Stomach (tissue), 9 donors: Measurements from ENCODE around the gene MYO16. TPM values are rescaled to one million over a fixed set of nuclear protein-coding genes. Genes with fewer than 3 reads are reported as not detected.

ENCODE experiments used
- DNase-seq, 2 donors: peaks; one replicate each; pipeline versions ENCODE4 v3.0.0 to v3.0.0-alpha.2; 2013 to 2019
- H3K27ac ChIP-seq, 5 donors: fragments of 200-600 bp in 4 of 5; sonication (generic) in 4 of 5; one replicate each; pipeline ENCODE4 v1.5.1; 2013 to 2019; ENCODE audit warnings: mild to moderate bottlenecking in 1 of 5, moderate library complexity in 1 of 5
- H3K27me3 ChIP-seq, 3 donors: fragments of 200-600 bp; sonication (generic); one replicate each; pipeline ENCODE4 v1.5.1; 2017 to 2019; ENCODE audit warnings: mixed run types in 1 of 3
- H3K36me3 ChIP-seq, 4 donors: fragments of 200-600 bp; sonication (generic); 1 replicate in 3 of 4; 2 replicates in 1 of 4; pipeline ENCODE4 v1.5.1; 2016 to 2019
- H3K4me1 ChIP-seq, 4 donors: fragments of 200-600 bp; sonication (generic); one replicate each; pipeline ENCODE4 v1.5.1; 2016 to 2019
- H3K4me3 ChIP-seq, 4 donors: fragments of 200-600 bp; sonication (generic) in 3 of 4; one replicate each; pipeline ENCODE4 v1.5.1; 2016 to 2019; ENCODE audit warnings: mild to moderate bottlenecking in 1 of 4
- H3K9me3 ChIP-seq, 4 donors: fragments of 200-600 bp; sonication (generic); one replicate each; pipeline ENCODE4 v1.5.1; 2016 to 2019
- EP300 ChIP-seq: sonication (generic); formaldehyde crosslinking; IDR thresholded peaks from one replicate; pipeline ENCODE4 v1.6.1; 2017; ENCODE audit warnings: antibody characterized with exemption
- POLR2A ChIP-seq, 4 donors: fragments of 450-650 bp; IDR thresholded peaks; one replicate each; pipeline ENCODE4 v1.6.1; 2016; ENCODE audit warnings: antibody characterized with exemption in 4 of 4, control low read depth in 2 of 4, mild to moderate bottlenecking in 1 of 4, moderate library complexity in 1 of 4
- POLR2AphosphoS5 ChIP-seq, 3 donors: sonication (generic); formaldehyde crosslinking; IDR thresholded peaks; one replicate each; pipeline ENCODE4 v1.6.1; 2016; ENCODE audit warnings: antibody characterized with exemption in 3 of 3
- WGBS, 5 donors: extraction: QIAGEN DNeasy Blood & Tissue Kit in 3 of 5; methylation state at CpG; one replicate each; pipeline versions ENCODE4 v1.1.5 to v1.1.7; 2013 to 2018; 5-methylcytosine and 5-hydroxymethylcytosine counted together
- intact Hi-C: fragments of 100-400 bp; cut with DNase I; formaldehyde crosslinking; loops from one replicate; pipeline ENCODE4 v1.15.1; 2023; ENCODE audit warnings: low total_unique reads
- polyA plus RNA-seq, 3 donors: library from polyadenylated mRNA; stranded (reverse); fragments of 200-250 nt; gene quantifications; one replicate each; pipeline ENCODE4 v1.2.3, GENCODE V29; 2013
- total RNA-seq, 5 donors: library from RNA; depleted of rRNA; stranded (reverse); fragments of >200 nt; gene quantifications; one replicate each; pipeline versions ENCODE4 v1.1.0 to v1.2.3, GENCODE V29; 2014 to 2016
- TF ChIP-seq, protein P1 (sequence below), 7 experiments: fragments of 450-650 bp in 4 of 7; fragments of 200-600 bp in 3 of 7; sonication (generic) in 3 of 7; IDR thresholded peaks; one replicate each; pipeline ENCODE4 v1.5.1; 2016 to 2019; ENCODE audit warnings: antibody characterized with exemption in 7 of 7, control low read depth in 2 of 7, mild to moderate bottlenecking in 1 of 7
- donor health status: healthy with polysubstance abuse.
- donor health status: Bipolar disorder and iron deficiency.
- donor health status: healthy.

The MYO16 gene
- total and polyA plus RNA-seq, 8 donors, result under 0.01 to 1.8 (median 0.15) TPM; not detected in 3

DNA sequence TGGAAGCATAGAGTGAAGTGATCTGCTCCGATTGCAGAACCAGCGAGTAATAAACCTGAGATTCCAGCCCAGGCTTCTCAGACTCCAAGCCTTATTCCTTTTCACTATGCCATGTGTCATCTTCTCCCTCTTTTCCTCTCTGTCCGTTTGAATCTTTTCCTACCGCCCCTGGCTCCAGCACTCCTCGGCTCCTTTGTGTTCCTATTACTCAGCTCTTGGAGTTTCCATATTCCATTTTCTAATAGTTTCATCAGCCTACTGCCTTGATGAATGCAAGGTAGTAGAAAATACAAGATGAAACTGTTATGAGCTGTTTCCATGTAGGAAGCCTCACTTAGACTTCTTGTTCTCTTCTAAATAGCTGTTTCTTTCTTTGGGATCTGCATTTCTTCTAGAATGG, 138.6 kb downstream of the MYO16 start:
- TF ChIP-seq POLR2AphosphoS5 (IDR thresholded peaks at IDR 0.05) (no peak), POLR2A (IDR thresholded peaks at IDR 0.05) (no peak), EP300 (no peak)
- TF ChIP-seq, protein P1, sequence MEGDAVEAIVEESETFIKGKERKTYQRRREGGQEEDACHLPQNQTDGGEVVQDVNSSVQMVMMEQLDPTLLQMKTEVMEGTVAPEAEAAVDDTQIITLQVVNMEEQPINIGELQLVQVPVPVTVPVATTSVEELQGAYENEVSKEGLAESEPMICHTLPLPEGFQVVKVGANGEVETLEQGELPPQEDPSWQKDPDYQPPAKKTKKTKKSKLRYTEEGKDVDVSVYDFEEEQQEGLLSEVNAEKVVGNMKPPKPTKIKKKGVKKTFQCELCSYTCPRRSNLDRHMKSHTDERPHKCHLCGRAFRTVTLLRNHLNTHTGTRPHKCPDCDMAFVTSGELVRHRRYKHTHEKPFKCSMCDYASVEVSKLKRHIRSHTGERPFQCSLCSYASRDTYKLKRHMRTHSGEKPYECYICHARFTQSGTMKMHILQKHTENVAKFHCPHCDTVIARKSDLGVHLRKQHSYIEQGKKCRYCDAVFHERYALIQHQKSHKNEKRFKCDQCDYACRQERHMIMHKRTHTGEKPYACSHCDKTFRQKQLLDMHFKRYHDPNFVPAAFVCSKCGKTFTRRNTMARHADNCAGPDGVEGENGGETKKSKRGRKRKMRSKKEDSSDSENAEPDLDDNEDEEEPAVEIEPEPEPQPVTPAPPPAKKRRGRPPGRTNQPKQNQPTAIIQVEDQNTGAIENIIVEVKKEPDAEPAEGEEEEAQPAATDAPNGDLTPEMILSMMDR (IDR thresholded peaks at IDR 0.05), result no peak
- H3K9me3 ChIP-seq, result no peaks in the 10 kb centered on the region
- H3K27ac ChIP-seq, result no peak overlapping the region
- H3K4me1 ChIP-seq, result no peaks in the 10 kb centered on the region
- no peaks in the 10 kb centered on the region for H3K27me3 ChIP-seq
- no peak overlapping the region for H3K4me3 ChIP-seq
- 69 to 90% (median 81%) methylated on average over 5 of the region's 5 CpGs for WGBS, 5 donors
- intact Hi-C loops, result no loop called here
- H3K36me3 ChIP-seq, result no peaks in the 10 kb centered on the region
- DNase-seq, result no peak

GRCh38 chr13:108769213-108770070, 140.0 kb downstream of the MYO16 start:
- H3K27ac ChIP-seq, result no peak overlapping the region
- no peaks in the 10 kb centered on the region for H3K4me1 ChIP-seq
- no peaks in the 10 kb centered on the region for H3K9me3 ChIP-seq
- 44 to 59% (median 49%) methylated on average over 10 of the region's 10 CpGs for WGBS, 5 donors
- intact Hi-C loops, result no loop called here
- H3K36me3 ChIP-seq, result no peaks in the 10 kb centered on the region
- DNase-seq, result peak in 1 of 2 donors; percentile 58
- H3K4me3 ChIP-seq, result no peak overlapping the region
- no peak for TF ChIP-seq EP300
- TF ChIP-seq POLR2AphosphoS5 (IDR thresholded peaks at IDR 0.05), result peak in 2 of 3 donors; percentile 41 to 55
- no peaks in the 10 kb centered on the region for H3K27me3 ChIP-seq

DNA sequence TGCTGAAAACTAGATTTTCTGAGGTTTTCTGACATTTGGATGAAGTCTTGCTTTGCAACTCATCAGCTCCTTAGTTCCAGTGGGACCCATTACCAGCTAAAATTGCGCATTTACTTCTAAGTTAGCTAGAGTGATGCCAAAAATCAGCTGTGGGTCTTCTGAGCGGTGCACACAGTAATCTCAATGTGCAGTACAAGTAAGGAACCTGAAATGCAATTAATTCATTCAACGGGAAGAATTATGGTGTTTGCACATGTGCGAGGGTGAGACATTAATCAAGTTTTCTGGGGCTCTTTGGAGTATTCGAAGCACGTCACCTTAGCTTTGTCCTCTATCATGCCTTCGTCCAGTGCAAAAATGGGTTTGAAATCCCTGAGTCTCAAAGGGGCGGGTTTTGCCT, 146.2 kb downstream of the MYO16 start:
- Histone ChIP-seq H3K36me3 (no peaks in the 10 kb centered on the region), H3K9me3 (no peaks in the 10 kb centered on the region), H3K4me1 (no peaks in the 10 kb centered on the region), H3K27me3 (no peaks in the 10 kb centered on the region), H3K27ac (no peak overlapping the region), H3K4me3 (no peak overlapping the region)
- intact Hi-C loops, result no loop called here
- no peak for TF ChIP-seq POLR2A (IDR thresholded peaks at IDR 0.05)
- WGBS, 5 donors, result 73 to 85% (median 78%) methylated on average over 8 of the region's 8 CpGs
- no peak for DNase-seq

DNA sequence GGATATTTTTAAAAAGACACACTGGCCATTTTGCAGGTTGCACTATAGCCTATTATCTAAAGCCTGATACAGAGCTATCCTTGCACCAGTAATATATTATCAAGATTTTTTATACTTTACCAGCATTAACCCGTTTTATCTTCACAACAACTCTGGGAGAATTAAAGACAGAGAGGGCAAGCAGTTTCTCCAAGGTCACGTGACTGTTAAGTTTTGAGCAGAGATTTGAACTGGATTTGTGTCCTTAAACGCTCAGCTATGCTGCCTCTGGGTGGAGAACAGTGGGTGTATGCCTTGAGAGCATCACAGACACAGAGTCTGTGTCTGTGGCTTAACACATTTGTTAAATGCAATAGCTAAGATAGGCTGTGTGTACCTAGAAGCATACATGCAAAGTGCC, 147.2 kb downstream of the MYO16 start:
- intact Hi-C loops, result no loop called here
- Histone ChIP-seq H3K27me3 (no peaks in the 10 kb centered on the region), H3K36me3 (no peaks in the 10 kb centered on the region), H3K27ac (no peak overlapping the region), H3K4me3 (no peak overlapping the region), H3K4me1 (no peaks in the 10 kb centered on the region), H3K9me3 (no peaks in the 10 kb centered on the region)
- DNase-seq, result no peak
- TF ChIP-seq POLR2A (IDR thresholded peaks at IDR 0.05), result no peak
- TF ChIP-seq, protein P1 (IDR thresholded peaks at IDR 0.05), result no peak
- no peak for TF ChIP-seq EP300
- no peak for TF ChIP-seq POLR2AphosphoS5 (IDR thresholded peaks at IDR 0.05)
- 51 to 81% (median 58%) methylated on average over 3 of the region's 3 CpGs for WGBS, 5 donors

- intact Hi-C loops, result no loop called here
- no peak for DNase-seq
- H3K4me1 ChIP-seq, result no peaks in the 10 kb centered on the region
- H3K27me3 ChIP-seq, result no peaks in the 10 kb centered on the region
- 42 to 48% (median 45%) methylated on average over 9 of the region's 9 CpGs for WGBS, 5 donors
- H3K9me3 ChIP-seq, result no peaks in the 10 kb centered on the region
- no peak overlapping the region for H3K4me3 ChIP-seq
- TF ChIP-seq EP300 (no peak), POLR2AphosphoS5 (IDR thresholded peaks at IDR 0.05) (no peak), POLR2A (IDR thresholded peaks at IDR 0.05) (no peak)
- TF ChIP-seq, protein P1 (IDR thresholded peaks at IDR 0.05), result no peak
- no peak overlapping the region for H3K27ac ChIP-seq
- H3K36me3 ChIP-seq, result no peaks in the 10 kb centered on the region
These were observed 148.3 kb downstream of the MYO16 start for GRCh38 chr13:108777421-108778420.
